Activated CD8-positive, alpha-beta T cell treated with anti-CD3 and anti-CD28 coated beads for 36 hours (primary cell): Measurements from ENCODE around the gene SDHB. TPM values are rescaled to one million over a fixed set of nuclear protein-coding genes. Genes with fewer than 3 reads are reported as not detected.

ENCODE experiments used
- ATAC-seq: fragments of 200-7000 bp; cut with Tn5 transposase; one replicate; pipeline ENCODE4 v1.10.0; 2021; ENCODE audit warnings: mild to moderate bottlenecking, moderate library complexity
- CTCF ChIA-PET: fragments of 350-600 bp; sonication (Branson Sonifier 250); formaldehyde crosslinking; loops from one replicate; lab custom pipeline; 2021; ENCODE audit warnings: antibody characterized with exemption; lab: Charles Lee
- POLR2A ChIA-PET: fragments of 350-600 bp; sonication (Branson Sonifier 250); formaldehyde crosslinking; loops from one replicate; lab custom pipeline; 2021; ENCODE audit warnings: antibody characterized with exemption; lab: Charles Lee
- DNase-seq: peaks from one replicate; pipeline ENCODE4 v3.0.0-alpha.2; 2020
- H3K27ac Mint-ChIP-seq: one replicate; pipeline ENCODE4 v1.8.0; 2021; ENCODE audit warnings: mild to moderate bottlenecking, mixed read lengths
- H3K27me3 Mint-ChIP-seq: one replicate; pipeline ENCODE4 v1.8.0; 2021; ENCODE audit warnings: mixed read lengths
- H3K36me3 Mint-ChIP-seq: one replicate; pipeline ENCODE4 v1.8.0; 2021; ENCODE audit warnings: low read depth, mixed read lengths
- H3K4me1 Mint-ChIP-seq: one replicate; pipeline ENCODE4 v1.8.0; 2021; ENCODE audit warnings: low read depth, mixed read lengths
- H3K4me3 Mint-ChIP-seq: one replicate; pipeline ENCODE4 v1.8.0; 2021; ENCODE audit warnings: mild to moderate bottlenecking, moderate library complexity, mixed read lengths
- H3K9me3 Mint-ChIP-seq: one replicate; pipeline ENCODE4 v1.8.0; 2021; ENCODE audit warnings: mixed read lengths
- CTCF ChIP-seq: fragments of 200-600 bp; IDR thresholded peaks from one replicate; pipeline ENCODE4 v1.8.0; 2022; ENCODE audit warnings: antibody characterized with exemption, mild to moderate bottlenecking
- intact Hi-C: fragments of 100-400 bp; cut with micrococcal nuclease; formaldehyde crosslinking; loops from one replicate; pipeline ENCODE4 v1.10.0; 2022
- total RNA-seq, 2 experiments: library from RNA; stranded (reverse); gene quantifications; one replicate each; pipeline ENCODE4 v1.2.3, GENCODE V29; 2021

The SDHB gene
- total RNA-seq, 2 experiments from 2014 or later = 135 to 148 TPM

- Mint-ChIP-seq H3K4me3 (no peak overlapping the region), H3K4me1 (no peaks in the 10 kb centered on the region), H3K9me3 (no peaks in the 10 kb centered on the region), H3K27me3 (no peaks in the 10 kb centered on the region), H3K27ac (no peak overlapping the region), H3K36me3 (peaks cover 16% of the 10 kb centered on the region)
- ChIA-PET CTCF (interaction anchor here (0.9 to 1.0 kb wide), 2 partner anchors 19 to 20 kb away, joined by 3 read pairs; no protein-coding TSS in a partner anchor), POLR2A (interaction anchor here (1.0 kb wide), 1 partner anchor 11 kb away, joined by 3 read pairs; no protein-coding TSS in a partner anchor)
- ATAC-seq (no peak), DNase-seq (no peak)
- intact Hi-C loops = no loop called here
- no peak for TF ChIP-seq CTCF
These were observed 26.4 kb downstream of the SDHB start for GRCh38 chr1:17027403-17027802.

GRCh38 chr1:17024721-17025120 is 29.1 kb downstream of the SDHB start:
- no peaks in the 10 kb centered on the region for H3K4me1 Mint-ChIP-seq
- DNase-seq (no peak), ATAC-seq (no peak)
- no peaks in the 10 kb centered on the region for H3K27me3 Mint-ChIP-seq
- no peak overlapping the region for H3K4me3 Mint-ChIP-seq
- TF ChIP-seq CTCF = no peak
- CTCF ChIA-PET = no interaction called here
- POLR2A ChIA-PET = interaction anchor here (0.6 kb wide), 1 partner anchor 43 kb away, joined by 5 read pairs; no protein-coding TSS in a partner anchor
- peak overlapping the region; percentile 36 for H3K27ac Mint-ChIP-seq
- intact Hi-C loops = no loop called here
- no peaks in the 10 kb centered on the region for H3K9me3 Mint-ChIP-seq
- peaks cover 24% of the 10 kb centered on the region for H3K36me3 Mint-ChIP-seq

- intact Hi-C loops = no loop called here
These were observed 30.3 kb downstream of the SDHB start for GRCh38 chr1:17023573-17023972.

GRCh38 chr1:17023102-17023501 is 30.7 kb downstream of the SDHB start:
- intact Hi-C loops = no loop called here
- H3K27me3 Mint-ChIP-seq = no peaks in the 10 kb centered on the region
- ChIA-PET CTCF (interaction anchor here (1.0 to 1.4 kb wide), 3 partner anchors 10 to 13 kb away, joined by 3 read pairs; no protein-coding TSS in a partner anchor), POLR2A (interaction anchor here (1.1 kb wide), 1 partner anchor 29 kb away, joined by 3 read pairs; no protein-coding TSS in a partner anchor)
- peaks cover 8% of the 10 kb centered on the region for H3K4me1 Mint-ChIP-seq
- TF ChIP-seq CTCF = no peak
- H3K36me3 Mint-ChIP-seq = peaks cover 30% of the 10 kb centered on the region
- no peaks in the 10 kb centered on the region for H3K9me3 Mint-ChIP-seq
- no peak for DNase-seq
- H3K27ac Mint-ChIP-seq = peak overlapping the region; percentile 10
- no peak for ATAC-seq
- no peak overlapping the region for H3K4me3 Mint-ChIP-seq

More at GRCh38 chr1:17023573-17023972, 30.3 kb downstream of the SDHB start:
- ATAC-seq (no peak), DNase-seq (no peak)
- Mint-ChIP-seq H3K36me3 (peaks cover 31% of the 10 kb centered on the region), H3K4me3 (no peak overlapping the region), H3K4me1 (peaks cover 8% of the 10 kb centered on the region), H3K9me3 (no peaks in the 10 kb centered on the region), H3K27me3 (no peaks in the 10 kb centered on the region), H3K27ac (no peak overlapping the region)
- CTCF ChIA-PET = interaction anchor here (1.0 to 1.4 kb wide), 3 partner anchors 10 to 13 kb away, joined by 3 read pairs; no protein-coding TSS in a partner anchor
- POLR2A ChIA-PET = no interaction called here
- no peak for TF ChIP-seq CTCF

- TF ChIP-seq CTCF = no peak
- CTCF ChIA-PET = no interaction called here
- intact Hi-C loops = no loop called here
- ATAC-seq = no peak
- no peak for DNase-seq
- H3K4me3 Mint-ChIP-seq = no peak overlapping the region
- POLR2A ChIA-PET = interaction anchor here (0.9 kb wide), 1 partner anchor 11 kb away, joined by 4 read pairs; no protein-coding TSS in a partner anchor
- H3K4me1 Mint-ChIP-seq = peaks cover 8% of the 10 kb centered on the region
- peak overlapping the region; percentile 25 for H3K27ac Mint-ChIP-seq
- H3K36me3 Mint-ChIP-seq = peaks cover 23% of the 10 kb centered on the region
- H3K27me3 Mint-ChIP-seq = no peaks in the 10 kb centered on the region
- H3K9me3 Mint-ChIP-seq = no peaks in the 10 kb centered on the region
These were observed 31.9 kb downstream of the SDHB start for GRCh38 chr1:17021896-17022295.
